GM12801 (cell line): ENCODE measurements around the gene SDR9C7.

ENCODE experiments used
- TF ChIP-seq, protein P1 (sequence below): IDR thresholded peaks from one replicate; pipeline ENCODE4 v1.5.1; 2011; ENCODE audit warnings: control low read depth; ENCODE audit not compliant: insufficient read length; ENCODE audit errors: extremely low read depth

The SDR9C7 gene

DNA sequence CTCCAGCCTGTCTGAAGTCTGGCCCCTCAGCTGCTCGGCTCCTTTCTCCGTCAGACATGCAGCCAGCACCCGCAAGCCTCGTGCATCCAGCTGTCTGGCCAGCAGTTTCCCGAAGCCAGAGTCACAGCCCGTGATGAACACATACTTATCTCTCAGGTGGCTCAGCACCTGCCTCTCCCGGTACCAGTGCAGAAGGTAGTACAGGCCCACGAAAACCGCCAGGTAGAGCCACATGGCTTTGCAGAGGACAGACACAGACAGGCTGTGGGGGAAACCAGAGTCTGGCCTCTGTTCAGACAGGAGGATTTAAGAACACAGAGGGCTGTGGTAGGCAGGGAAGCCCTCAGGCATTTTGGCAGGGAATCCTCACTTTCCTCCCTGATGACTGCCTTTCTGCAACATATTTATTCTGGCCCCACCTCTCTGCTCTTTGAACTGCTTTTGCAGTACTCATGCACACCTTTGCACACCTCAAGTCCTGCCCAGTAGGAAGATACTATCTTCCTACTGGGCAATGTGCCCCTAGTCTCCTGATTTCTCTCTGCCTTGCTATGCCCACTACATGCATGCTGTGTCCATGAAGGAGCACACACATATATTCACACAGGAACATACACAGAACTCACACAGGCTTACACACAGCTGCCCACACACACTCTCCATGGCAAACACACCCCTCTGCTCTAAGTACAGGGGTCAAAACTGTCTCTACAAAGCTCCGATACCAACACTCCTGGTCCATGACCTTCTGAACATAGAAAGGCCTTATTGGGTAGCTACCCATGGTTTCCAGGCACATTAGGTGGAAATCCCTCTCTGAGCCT is 23.2 kb upstream of the SDR9C7 start, which contains the start of gene RDH16:
TSS of gene RDH16 (minus strand) at position 380 of the 824 bp plus-strand sequence. CDS start at position 234, 146 bp downstream.
- TF ChIP-seq, protein P1, sequence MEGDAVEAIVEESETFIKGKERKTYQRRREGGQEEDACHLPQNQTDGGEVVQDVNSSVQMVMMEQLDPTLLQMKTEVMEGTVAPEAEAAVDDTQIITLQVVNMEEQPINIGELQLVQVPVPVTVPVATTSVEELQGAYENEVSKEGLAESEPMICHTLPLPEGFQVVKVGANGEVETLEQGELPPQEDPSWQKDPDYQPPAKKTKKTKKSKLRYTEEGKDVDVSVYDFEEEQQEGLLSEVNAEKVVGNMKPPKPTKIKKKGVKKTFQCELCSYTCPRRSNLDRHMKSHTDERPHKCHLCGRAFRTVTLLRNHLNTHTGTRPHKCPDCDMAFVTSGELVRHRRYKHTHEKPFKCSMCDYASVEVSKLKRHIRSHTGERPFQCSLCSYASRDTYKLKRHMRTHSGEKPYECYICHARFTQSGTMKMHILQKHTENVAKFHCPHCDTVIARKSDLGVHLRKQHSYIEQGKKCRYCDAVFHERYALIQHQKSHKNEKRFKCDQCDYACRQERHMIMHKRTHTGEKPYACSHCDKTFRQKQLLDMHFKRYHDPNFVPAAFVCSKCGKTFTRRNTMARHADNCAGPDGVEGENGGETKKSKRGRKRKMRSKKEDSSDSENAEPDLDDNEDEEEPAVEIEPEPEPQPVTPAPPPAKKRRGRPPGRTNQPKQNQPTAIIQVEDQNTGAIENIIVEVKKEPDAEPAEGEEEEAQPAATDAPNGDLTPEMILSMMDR, result no peak

DNA sequence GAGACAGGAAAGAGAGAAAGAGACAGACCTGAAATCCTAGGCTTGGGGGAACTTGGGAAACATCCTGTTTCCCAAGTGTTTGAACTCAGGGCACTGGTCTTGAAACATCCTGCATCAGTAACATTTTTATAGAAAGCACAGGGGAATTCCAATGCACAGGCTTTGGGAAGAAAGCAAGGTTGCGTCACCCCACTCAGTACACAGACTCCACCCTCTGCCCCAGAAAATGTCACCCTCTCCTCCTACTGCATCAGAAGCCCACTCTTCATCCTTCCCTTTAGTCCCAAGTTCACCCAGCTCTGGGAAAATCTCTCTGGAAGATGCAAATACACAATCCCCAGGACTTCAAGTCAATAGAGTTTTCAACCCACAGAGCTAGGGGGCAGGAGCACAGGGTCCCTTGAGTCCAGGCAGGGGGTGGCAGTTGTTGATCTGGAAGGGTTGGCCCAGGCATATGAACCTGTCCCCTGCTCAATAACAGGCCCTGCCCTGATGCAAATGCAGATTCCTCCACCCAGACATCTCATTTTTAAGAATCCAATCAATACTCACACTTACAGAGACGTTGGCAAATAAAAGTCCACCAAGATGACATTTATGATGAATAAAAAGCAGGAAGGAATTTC is 21.5 kb upstream of the SDR9C7 start:
- TF ChIP-seq, protein P1, result no peak

DNA sequence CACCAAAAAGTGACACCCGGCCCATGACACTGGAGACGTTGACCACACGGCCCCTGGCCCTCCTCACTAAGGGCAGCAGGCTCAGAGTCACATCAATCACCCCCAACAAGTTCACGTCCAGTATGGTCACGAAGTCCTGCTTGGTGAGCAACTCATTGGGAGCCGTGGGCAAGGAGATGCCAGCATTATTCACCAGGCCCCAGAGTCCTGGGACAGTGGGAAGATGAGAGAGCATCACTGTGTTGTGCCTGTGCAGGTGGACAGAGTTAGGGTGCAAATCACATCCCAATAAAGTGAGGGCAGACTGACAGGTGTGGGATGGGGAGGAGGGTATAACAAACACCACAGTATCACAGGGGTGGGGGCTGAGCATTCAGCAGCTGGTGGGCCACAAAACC is 20.7 kb upstream of the SDR9C7 start:
- TF ChIP-seq, protein P1, result no peak

DNA sequence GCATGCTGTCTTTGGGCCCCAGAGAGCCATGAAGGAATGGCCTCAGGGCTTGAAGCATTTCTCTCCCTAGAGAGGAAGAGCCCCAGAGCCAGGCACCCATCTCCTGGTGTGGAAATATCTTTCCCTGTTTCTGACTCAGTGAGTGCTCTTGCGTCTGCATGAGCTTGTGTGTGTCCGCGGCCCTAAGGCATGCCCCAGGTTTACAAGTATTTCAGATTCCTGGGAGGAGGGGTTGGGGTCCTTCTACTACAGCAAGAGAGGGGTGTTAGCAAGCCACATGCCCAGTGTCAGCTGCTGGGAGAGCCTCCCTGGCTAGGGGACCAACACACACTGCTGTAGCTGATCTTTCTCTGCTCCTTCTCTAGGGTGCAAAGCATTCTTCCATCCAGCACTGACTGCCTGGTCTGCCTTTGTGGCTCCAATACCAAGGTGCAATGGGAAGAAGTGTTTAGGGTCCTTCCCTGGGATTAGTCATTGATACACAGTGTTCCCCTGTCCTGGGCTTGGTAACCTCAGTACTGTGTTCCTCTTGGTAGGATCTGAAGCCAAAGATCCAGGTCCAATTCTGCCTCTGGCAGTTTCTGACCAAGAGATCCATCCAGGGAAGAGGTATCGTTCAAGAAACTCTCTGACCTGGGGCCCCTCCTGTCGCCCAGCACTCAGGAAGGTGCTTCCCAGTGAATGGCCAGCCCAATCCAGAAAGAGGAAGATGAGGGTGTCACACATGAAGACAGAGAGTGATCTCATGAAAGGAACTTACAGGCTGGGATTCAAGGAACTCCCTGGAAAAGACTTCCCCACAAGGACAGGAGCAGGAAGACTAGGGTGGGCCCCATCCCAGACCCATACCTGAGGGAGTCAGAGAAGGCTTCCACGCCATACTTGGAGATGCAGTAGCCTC is 20.1 kb upstream of the SDR9C7 start:
- TF ChIP-seq, protein P1, result no peak

DNA sequence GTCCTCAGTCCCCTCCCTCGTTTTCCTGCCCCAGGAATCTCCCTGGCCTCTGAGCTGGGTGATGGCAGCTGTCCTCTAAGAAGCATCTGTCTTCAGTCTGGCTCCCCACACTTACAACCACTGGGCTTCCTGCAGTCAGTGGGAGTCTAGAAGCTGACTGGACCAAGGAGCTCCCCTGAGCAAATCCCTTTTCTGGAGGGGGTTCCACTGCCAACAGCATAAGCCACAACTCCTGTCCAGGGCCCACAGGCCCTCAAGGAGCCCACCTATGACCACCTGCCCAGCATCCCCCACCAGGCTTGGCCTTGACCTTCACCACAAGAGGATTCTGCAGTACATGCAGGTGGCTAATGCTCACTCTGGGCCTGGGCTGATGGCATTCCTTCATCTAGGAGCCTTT is 19.1 kb upstream of the SDR9C7 start:
- TF ChIP-seq, protein P1, result no peak

DNA sequence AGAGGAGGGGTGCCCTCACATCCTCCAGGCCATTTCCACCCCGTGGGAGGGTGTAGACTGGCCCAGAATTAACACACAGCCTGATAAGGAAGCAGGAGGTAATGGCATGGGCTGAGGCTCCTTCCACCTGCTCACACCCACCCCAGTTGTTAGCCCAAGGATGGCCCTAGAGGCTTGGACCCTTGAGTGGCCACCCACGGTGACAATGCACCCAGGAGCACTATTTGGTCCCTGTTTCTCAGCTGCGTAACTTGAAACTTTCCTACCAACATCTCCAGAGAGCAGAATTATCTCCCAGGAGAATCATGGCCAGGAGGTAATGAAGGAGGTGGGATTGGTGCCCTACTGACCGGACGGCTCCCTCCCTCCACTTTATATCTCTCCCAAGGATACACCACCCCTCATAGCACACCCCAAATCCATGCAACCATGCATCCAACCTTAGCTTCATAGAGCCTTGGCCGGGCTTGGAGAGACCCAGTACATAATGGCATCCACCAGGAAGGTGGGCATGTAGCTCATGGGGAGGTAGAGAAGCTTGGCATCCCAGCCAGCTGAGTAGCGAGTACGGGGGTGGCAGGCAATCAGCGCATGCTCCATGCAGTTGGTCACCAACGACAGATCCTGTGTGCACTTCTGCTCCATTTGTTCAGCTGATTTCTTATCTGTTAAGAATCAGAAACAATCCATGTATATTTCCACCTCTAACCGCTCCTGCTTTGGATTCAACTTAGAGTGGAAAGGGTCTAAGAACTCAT is 17.6 kb upstream of the SDR9C7 start:
- TF ChIP-seq, protein P1, result no peak
